Measurements from ENCODE around the gene CLCN7. TPM values are rescaled to one million over a fixed set of nuclear protein-coding genes. Genes with fewer than 3 reads are reported as not detected.

Gene CLCN7
- total RNA-seq, 1 experiment from 2014 or later = 64.0 TPM

GRCh38 chr16:1464894-1465566 is 9.8 kb downstream of the CLCN7 start:
- CTCF ChIA-PET = no interaction called here

More at GRCh38 chr16:1464894-1465566, 9.8 kb downstream of the CLCN7 start:
- Histone ChIP-seq H3K27ac (ENCODE audit: low read depth, low read length) (no peak overlapping the region), H3K4me2 (ENCODE audit: low read length) (no peak overlapping the region), H4K20me1 (ENCODE audit: insufficient read depth) (no peaks in the 10 kb centered on the region), H3K4me3 (replicated peaks in 1 of 2; ENCODE audit: low read depth in 1 of 2, low read length in 2 of 2) (no peak overlapping the region), H3K36me3 (ENCODE audit: control insufficient read depth in 1 of 2, insufficient read depth in 2 of 2, low read length in 2 of 2) (no peaks in the 10 kb centered on the region; a peak in 1 of 4 replicates), H3K27me3 (ENCODE audit: insufficient read depth, low read length) (no peaks in the 10 kb centered on the region), H3K9me2 (ENCODE audit: insufficient read depth) (no peaks in the 10 kb centered on the region), H2AFZ (ENCODE audit: low read depth, low read length, poor library complexity, severe bottlenecking) (no peak overlapping the region), H3K79me2 (ENCODE audit: insufficient read depth, low read length) (peaks cover 19% of the 10 kb centered on the region), H3K4me1 (ENCODE audit: control insufficient read depth in 1 of 2, insufficient read depth in 2 of 2, low read length in 2 of 2) (peaks cover 3 to 9% of the 10 kb centered on the region in 2 experiments; a peak in 2 of 4 replicates), H3K9ac (ENCODE audit: low read length) (no peak overlapping the region), H3K9me3 (ENCODE audit: control insufficient read depth in 1 of 2, insufficient read depth in 1 of 2, low read depth in 1 of 2, low read length in 2 of 2) (no peaks in the 10 kb centered on the region)
- no TSS peak for BruUV-seq (replicated peaks)
- intact Hi-C loops (cut with micrococcal nuclease) = no loop called here
- DNase-seq (ENCODE audit: low read depth, low spot score) = no peak
- no peak for ATAC-seq
- ChIA-PET RAD21 (ENCODE audit: low non-redundant PET in 1 of 2, low total read pairs in 2 of 2, uncharacterized antibody in 2 of 2, unreplicated experiment in 2 of 2) (no interaction called here), POLR2A (no interaction called here)
- TF ChIP-seq FOSL1 (IDR thresholded peaks at IDR 0.05; ENCODE audit: low read depth) (no peak), EZH2phosphoT487 (IDR thresholded peaks at IDR 0.05; ENCODE audit: borderline replicate concordance) (no peak), ATF3 (IDR thresholded peaks at IDR 0.05) (no peak), POLR2AphosphoS5 (IDR thresholded peaks at IDR 0.05; ENCODE audit: low read depth, low read length) (no peak), EGR1 (IDR thresholded peaks at IDR 0.05; ENCODE audit: low read depth) (no peak), SP1 (IDR thresholded peaks at IDR 0.05; ENCODE audit: low read depth) (no peak), EZH2 (IDR thresholded peaks at IDR 0.05) (no peak), TCF7L2 (IDR thresholded peaks at IDR 0.05; ENCODE audit: borderline replicate concordance, extremely low read depth, insufficient read depth, insufficient read length) (no peak), SIN3A (IDR thresholded peaks at IDR 0.05; ENCODE audit: low read depth) (no peak), YY1 (IDR thresholded peaks at IDR 0.05; ENCODE audit: extremely low read depth, insufficient replicate concordance, low read depth, low read length) (no peak), ELF1 (IDR thresholded peaks at IDR 0.05; ENCODE audit: borderline replicate concordance, low read depth) (no peak), JUND (IDR thresholded peaks at IDR 0.05) (no peak), REST (IDR thresholded peaks at IDR 0.05; ENCODE audit: low read depth) (no peak), SRF (IDR thresholded peaks at IDR 0.05; ENCODE audit: low read depth) (no peak), CEBPB (IDR thresholded peaks at IDR 0.05; ENCODE audit: low read depth) (no peak), RAD21 (IDR thresholded peaks at IDR 0.05; ENCODE audit: low read depth) (no peak), ZNF274 (IDR thresholded peaks at IDR 0.05; ENCODE audit: low read depth, low read length) (no peak)
